Measurements from ENCODE around the gene BAHCC1. TPM values are rescaled to one million over a fixed set of nuclear protein-coding genes. Genes with fewer than 3 reads are reported as not detected.

BAHCC1 gene
- total and polyA plus RNA-seq, 9 of the 15 experiments (the other 6 are each of a cell fraction or from before 2014, with no cell fraction given) = 0.14 to 26.9 (median 5.0) TPM

GRCh38 chr17:81487487-81488275 lies 92.4 kb downstream of the BAHCC1 start (continued):
- no peak for TF ChIP-seq MLX (CRISPR knock-in tag; conservative IDR thresholded peaks at IDR 0.05)
- TF ChIP-seq MBD1 (CRISPR knock-in tag; IDR thresholded peaks at IDR 0.05) = no peak
- TF ChIP-seq ZNF280B (CRISPR knock-in tag; IDR thresholded peaks at IDR 0.05) = no peak
- TF ChIP-seq POU5F1 (IDR thresholded peaks at IDR 0.05; ENCODE audit: borderline replicate concordance, low read depth, low read length, partially characterized antibody) = no peak
- no peak for TF ChIP-seq KDM4B (IDR thresholded peaks at IDR 0.05; ENCODE audit: borderline replicate concordance in 2 of 2, low read depth in 1 of 2)
- TF ChIP-seq FOXP4 (CRISPR knock-in tag; IDR thresholded peaks at IDR 0.05; ENCODE audit: borderline replicate concordance) = no peak
- no peak for TF ChIP-seq ZNF766 (CRISPR knock-in tag; conservative IDR thresholded peaks at IDR 0.05)
- TF ChIP-seq KDM5B (IDR thresholded peaks at IDR 0.05; ENCODE audit: insufficient replicate concordance, low read depth, low read length) = peak; percentile 85
- 0 out of 2 replicates have a peak, but pooled peaks have one; percentile 16 for TF ChIP-seq USF2 (CRISPR knock-in tag; IDR thresholded peaks at IDR 0.05)
- peak in 1 of 2 experiments; percentile 22; a peak in 1 of 4 replicates for TF ChIP-seq MLLT1 (IDR thresholded peaks at IDR 0.05)
- TF ChIP-seq BDP1 (IDR thresholded peaks at IDR 0.05; ENCODE audit: insufficient read depth, insufficient read length) = no peak
- no peak; the same call in 1 of the 2 replicates for TF ChIP-seq PTBP1 (IDR thresholded peaks at IDR 0.05; ENCODE audit: low read depth, low read length)
- TF ChIP-seq ETS1 (conservative IDR thresholded peaks at IDR 0.05; ENCODE audit: control insufficient read depth, low read depth, low read length) = 0 out of 2 replicates have a peak, but pooled peaks have one; percentile 38
- peak; percentile 99 for TF ChIP-seq L3MBTL2 (IDR thresholded peaks at IDR 0.05)
- peak; percentile 85 for TF ChIP-seq SUPT5H (IDR thresholded peaks at IDR 0.05)
